ENCODE measurements around the gene OTOG. TPM values are rescaled to one million over a fixed set of nuclear protein-coding genes. Genes with fewer than 3 reads are reported as not detected.

Gene OTOG
- total RNA-seq, 2 experiments from 2014 or later: not detected

- ChIA-PET CTCF (no interaction called here), POLR2A (no interaction called here)
- no peak for DNase-seq
- no peaks in the 10 kb centered on the region for H3K36me3 Mint-ChIP-seq (ENCODE audit: low read depth)
- H3K4me1 Mint-ChIP-seq: no peaks in the 10 kb centered on the region
- H3K27ac Mint-ChIP-seq: no peak overlapping the region
- peaks cover 41% of the 10 kb centered on the region for H3K27me3 Mint-ChIP-seq
- H3K4me3 Mint-ChIP-seq: no peak overlapping the region
- no peaks in the 10 kb centered on the region for H3K9me3 Mint-ChIP-seq
Observed at GRCh38 chr11:17696741-17697140, 149.7 kb downstream of the OTOG start.

Other genes with a start within 250 kb of the OTOG start
- under 1 TPM; 0.30 to 0.42 TPM for gene NCR3LG1, start 195.5 kb upstream of the OTOG start, total RNA-seq
- gene KCNJ11, start 158.6 kb upstream of the OTOG start, total RNA-seq: 1 to 10 TPM in 1 of 2 experiments, under 1 TPM in 1; 0.64 to 1.2 TPM
- not detected for gene ABCC8, start 70.4 kb upstream of the OTOG start, total RNA-seq
- not detected for gene USH1C, start 2.8 kb upstream of the OTOG start, total RNA-seq
- gene MYOD1, start 172.3 kb downstream of the OTOG start, total RNA-seq: not detected
- gene KCNC1, start 187.5 kb downstream of the OTOG start, total RNA-seq: not detected

All from activated CD4-positive, alpha-beta T cell treated with anti-CD3 and anti-CD28 coated beads, Interleukin-2, amount 10 ng/mL, durations not matched to agents 7 days and 5 days (primary cell).